Loucy (cell line): ENCODE results near the gene LSP1.

Source experiments
- H2AFZ ChIP-seq: fragments of 200-600 bp; sonication (generic); 2 replicates; pipeline ENCODE4 v1.6.0; 2016; ENCODE audit warnings: antibody characterized with exemption, mild to moderate bottlenecking, low read length, moderate library complexity
- H3F3A ChIP-seq: fragments of 200-600 bp; 2 replicates; pipeline ENCODE4 v1.6.0; 2016; ENCODE audit warnings: antibody characterized with exemption, low read depth, mild to moderate bottlenecking
- H3K27me3 ChIP-seq: fragments of 200-600 bp; sonication (generic); 2 replicates; pipeline ENCODE4 v1.6.1; 2014; ENCODE audit warnings: low read length, mild to moderate bottlenecking; ENCODE audit not compliant: insufficient read depth, poor library complexity, severe bottlenecking
- H3K36me3 ChIP-seq: fragments of 200-600 bp; sonication (generic); 2 replicates; pipeline ENCODE4 v1.6.1; 2016; ENCODE audit warnings: low read length; ENCODE audit not compliant: insufficient read depth
- H3K4me1 ChIP-seq: fragments of 200-600 bp; sonication (generic); 2 replicates; pipeline ENCODE4 v1.5.1; 2014; ENCODE audit warnings: low read length, mild to moderate bottlenecking; ENCODE audit not compliant: insufficient read depth, poor library complexity, severe bottlenecking
- H3K4me2 ChIP-seq: fragments of 200-600 bp; sonication (generic); 2 replicates; pipeline ENCODE4 v1.6.0; 2014; ENCODE audit warnings: antibody characterized with exemption, low read length, low read depth, mild to moderate bottlenecking; ENCODE audit not compliant: poor library complexity, severe bottlenecking
- H3K4me3 ChIP-seq: fragments of 200-600 bp; sonication (generic); 2 replicates; pipeline ENCODE4 v1.5.1; 2014; ENCODE audit warnings: low read length, mild to moderate bottlenecking, mixed read lengths; ENCODE audit not compliant: poor library complexity, severe bottlenecking
- H3K79me2 ChIP-seq: fragments of 200-600 bp; sonication (generic); 2 replicates; pipeline ENCODE4 v1.6.1; 2014; ENCODE audit warnings: low read length; ENCODE audit not compliant: insufficient read depth
- H3K9ac ChIP-seq: fragments of 200-600 bp; sonication (generic); 2 replicates; pipeline ENCODE4 v1.6.0; 2014; ENCODE audit warnings: mild to moderate bottlenecking, low read depth, low read length, moderate library complexity; ENCODE audit not compliant: poor library complexity, severe bottlenecking
- H3K9me2 ChIP-seq: fragments of 200-600 bp; sonication (generic); replicated peaks from 2 replicates; pipeline ENCODE4 v1.6.1; 2016; ENCODE audit warnings: low read depth, low read length, mixed read lengths
- H3K9me3 ChIP-seq: fragments of 200-600 bp; sonication (generic); 2 replicates; pipeline ENCODE4 v1.6.1; 2014; ENCODE audit warnings: mild to moderate bottlenecking, antibody characterized with exemption, low read length, low read depth; ENCODE audit not compliant: insufficient read depth
- H4K20me1 ChIP-seq: fragments of 200-600 bp; sonication (generic); 2 replicates; pipeline ENCODE4 v1.6.0; 2014; ENCODE audit warnings: antibody characterized with exemption, low read length, mild to moderate bottlenecking; ENCODE audit not compliant: insufficient read depth, poor library complexity, severe bottlenecking
- CTCF ChIP-seq: fragments of 200-600 bp; sonication (generic); conservative IDR thresholded peaks from 2 replicates; pipeline ENCODE4 v1.5.1; 2014; ENCODE audit warnings: mild to moderate bottlenecking, antibody characterized with exemption, low read length
- EZH2phosphoT487 ChIP-seq: fragments of 200-600 bp; IDR thresholded peaks from 2 replicates; pipeline ENCODE4 v1.6.1; 2018; ENCODE audit warnings: antibody characterized with exemption, mild to moderate bottlenecking, moderate library complexity, borderline replicate concordance

LSP1 gene

GRCh38 chr11:1881442-1882264, 28.8 kb downstream of the LSP1 start:
- H3K36me3 ChIP-seq, result peaks cover 30% of the 10 kb centered on the region; the same call in 1 of the 2 replicates
- H3K9me2 ChIP-seq, result no peaks in the 10 kb centered on the region

GRCh38 chr11:1882265-1883238, 29.7 kb downstream of the LSP1 start:
- Histone ChIP-seq H3K79me2 (peaks cover 2% of the 10 kb centered on the region; the same call in 1 of the 2 replicates), H3K9me3 (no peaks in the 10 kb centered on the region), H3K4me1 (peaks cover 11% of the 10 kb centered on the region), H3K4me3 (no peak overlapping the region), H3K27me3 (no peaks in the 10 kb centered on the region), H3K4me2 (no peak overlapping the region), H3K9me2 (no peaks in the 10 kb centered on the region), H3F3A (no peaks in the 10 kb centered on the region), H4K20me1 (no peaks in the 10 kb centered on the region), H3K36me3 (peaks cover 31% of the 10 kb centered on the region; the same call in 1 of the 2 replicates), H3K9ac (peak overlapping the region; percentile 3), H2AFZ (no peak overlapping the region)
- TF ChIP-seq EZH2phosphoT487 (no peak), CTCF (peak; percentile 81)

More at GRCh38 chr11:1881442-1882264, 28.8 kb downstream of the LSP1 start:
- Histone ChIP-seq H3K9ac (no peak overlapping the region), H3K4me2 (no peak overlapping the region), H3F3A (no peaks in the 10 kb centered on the region), H3K4me3 (no peak overlapping the region), H3K79me2 (peaks cover 3% of the 10 kb centered on the region; the same call in 1 of the 2 replicates), H3K4me1 (peaks cover 8% of the 10 kb centered on the region), H3K27me3 (no peaks in the 10 kb centered on the region), H4K20me1 (no peaks in the 10 kb centered on the region), H2AFZ (no peak overlapping the region), H3K9me3 (no peaks in the 10 kb centered on the region)
- TF ChIP-seq EZH2phosphoT487 (no peak), CTCF (no peak)

- Histone ChIP-seq H2AFZ (no peak overlapping the region), H3F3A (no peaks in the 10 kb centered on the region), H3K36me3 (peaks cover 31% of the 10 kb centered on the region; the same call in 1 of the 2 replicates), H3K79me2 (peaks cover 11% of the 10 kb centered on the region; the same call in 1 of the 2 replicates), H3K4me2 (no peak overlapping the region), H3K9me3 (no peaks in the 10 kb centered on the region), H3K9me2 (no peaks in the 10 kb centered on the region), H4K20me1 (no peaks in the 10 kb centered on the region), H3K4me1 (peaks cover 20% of the 10 kb centered on the region), H3K27me3 (no peaks in the 10 kb centered on the region), H3K9ac (no peak overlapping the region), H3K4me3 (no peak overlapping the region)
- TF ChIP-seq CTCF, result no peak
- no peak for TF ChIP-seq EZH2phosphoT487
Measured at GRCh38 chr11:1883346-1884302, 30.7 kb downstream of the LSP1 start.
